Activated CD4-positive, alpha-beta memory T cell treated with anti-CD3 and anti-CD28 coated beads, Interleukin-2, amount 10 ng/mL, durations not matched to agents 7 days and 5 days (primary cell): ENCODE measurements around the gene GNG8. TPM values are rescaled to one million over a fixed set of nuclear protein-coding genes. Genes with fewer than 3 reads are reported as not detected.
A peak's percentile ranks its signal among the peaks of the same experiment; 100 is the strongest.

Experiments
- CTCF ChIA-PET: fragments of 350-600 bp; sonication (Branson Sonifier 250); formaldehyde crosslinking; loops from one replicate; lab custom pipeline; 2021; ENCODE audit warnings: antibody characterized with exemption, inconsistent platforms; lab: Charles Lee
- POLR2A ChIA-PET: fragments of 350-600 bp; sonication (Branson Sonifier 250); formaldehyde crosslinking; loops from one replicate; lab custom pipeline; 2021; ENCODE audit warnings: antibody characterized with exemption; lab: Charles Lee
- DNase-seq: peaks from one replicate; pipeline ENCODE4 v3.0.0-alpha.2; 2020
- H3K27ac Mint-ChIP-seq: one replicate; pipeline ENCODE4 v1.8.0; 2021; ENCODE audit warnings: mild to moderate bottlenecking, mixed read lengths
- H3K27me3 Mint-ChIP-seq: one replicate; pipeline ENCODE4 v1.8.0; 2021; ENCODE audit warnings: mixed read lengths
- H3K36me3 Mint-ChIP-seq: one replicate; pipeline ENCODE4 v1.8.0; 2021; ENCODE audit warnings: low read depth, mixed read lengths
- H3K4me1 Mint-ChIP-seq: one replicate; pipeline ENCODE4 v1.8.0; 2021; ENCODE audit warnings: mixed read lengths
- H3K4me3 Mint-ChIP-seq: one replicate; pipeline ENCODE4 v1.8.0; 2021; ENCODE audit warnings: mild to moderate bottlenecking, mixed read lengths
- H3K9me3 Mint-ChIP-seq: one replicate; pipeline ENCODE4 v1.8.0; 2021; ENCODE audit warnings: mixed read lengths
- total RNA-seq, 2 experiments: library from RNA; stranded (reverse); gene quantifications; one replicate each; pipeline ENCODE4 v1.2.3, GENCODE V29; 2021

GNG8 gene
- total RNA-seq, 2 experiments from 2014 or later = 3.1 to 3.4 TPM

GRCh38 chr19:46606019-46606418 is 30.0 kb downstream of the GNG8 start:
- ChIA-PET POLR2A (interaction anchor here (1.2 to 1.3 kb wide), 2 partner anchors 11 to 83 kb away, joined by 3 read pairs; no protein-coding TSS in a partner anchor), CTCF (interaction anchor here (1.6 kb wide), 1 partner anchor 56 kb away, joined by 5 read pairs; no protein-coding TSS in a partner anchor)
- Mint-ChIP-seq H3K4me1 (peaks cover 64% of the 10 kb centered on the region), H3K36me3 (peaks cover 77% of the 10 kb centered on the region), H3K27me3 (no peaks in the 10 kb centered on the region), H3K27ac (no peak overlapping the region), H3K4me3 (no peak overlapping the region), H3K9me3 (no peaks in the 10 kb centered on the region)
- peak; percentile 14 for DNase-seq

GRCh38 chr19:46605356-46605821 is 30.6 kb downstream of the GNG8 start:
- DNase-seq = peak; percentile 12
- ChIA-PET POLR2A (interaction anchor here (1.3 kb wide), 1 partner anchor 83 kb away, joined by 3 read pairs; no protein-coding TSS in a partner anchor), CTCF (interaction anchor here (1.6 kb wide), 1 partner anchor 57 kb away, joined by 5 read pairs; no protein-coding TSS in a partner anchor)
- H3K4me1 Mint-ChIP-seq = peaks cover 58% of the 10 kb centered on the region
- H3K4me3 Mint-ChIP-seq = no peak overlapping the region
- H3K36me3 Mint-ChIP-seq = peaks cover 74% of the 10 kb centered on the region
- no peak overlapping the region for H3K27ac Mint-ChIP-seq
- no peaks in the 10 kb centered on the region for H3K9me3 Mint-ChIP-seq
- no peaks in the 10 kb centered on the region for H3K27me3 Mint-ChIP-seq

- Mint-ChIP-seq H3K27me3 (no peaks in the 10 kb centered on the region), H3K27ac (no peak overlapping the region), H3K9me3 (peaks cover under 1% of the 10 kb centered on the region), H3K4me3 (no peak overlapping the region), H3K4me1 (peaks cover 59% of the 10 kb centered on the region), H3K36me3 (peaks cover 71% of the 10 kb centered on the region)
- DNase-seq = peak; percentile 1
- CTCF ChIA-PET = no interaction called here
- POLR2A ChIA-PET = interaction anchor here (1.3 kb wide), 1 partner anchor 82 kb away, joined by 3 read pairs; no protein-coding TSS in a partner anchor
Observed at GRCh38 chr19:46604781-46605355, 31.1 kb downstream of the GNG8 start.

GRCh38 chr19:46603752-46604231 is 32.2 kb downstream of the GNG8 start:
- CTCF ChIA-PET = interaction anchor here (7.5 kb wide), 1 partner anchor 10 kb away, joined by 99 read pairs; no protein-coding TSS in a partner anchor
- Mint-ChIP-seq H3K9me3 (peaks cover 7% of the 10 kb centered on the region), H3K27me3 (peaks cover 2% of the 10 kb centered on the region), H3K36me3 (peaks cover 65% of the 10 kb centered on the region), H3K4me3 (peak overlapping the region; percentile 100), H3K27ac (peak overlapping the region; percentile 100), H3K4me1 (peaks cover 52% of the 10 kb centered on the region)
- POLR2A ChIA-PET = interaction anchor here (0.8 to 4.3 kb wide), 4 partner anchors 7 to 140 kb away, joined by 3 to 129 read pairs (median 13); partner anchors contain the start of gene DACT3
- peak; percentile 15 for DNase-seq

GRCh38 chr19:46603195-46603637 is 32.8 kb downstream of the GNG8 start:
- H3K36me3 Mint-ChIP-seq = peaks cover 66% of the 10 kb centered on the region
- peaks cover 7% of the 10 kb centered on the region for H3K27me3 Mint-ChIP-seq
- ChIA-PET CTCF (interaction anchor here (7.5 kb wide), 1 partner anchor 11 kb away, joined by 99 read pairs; no protein-coding TSS in a partner anchor), POLR2A (interaction anchor here (0.8 to 4.3 kb wide), 6 partner anchors 8 to 181 kb away, joined by 3 to 129 read pairs (median 9); partner anchors contain the start of gene DACT3)
- peaks cover 52% of the 10 kb centered on the region for H3K4me1 Mint-ChIP-seq
- H3K27ac Mint-ChIP-seq = peak overlapping the region; percentile 100
- H3K4me3 Mint-ChIP-seq = peak overlapping the region; percentile 100
- DNase-seq = no peak
- H3K9me3 Mint-ChIP-seq = peaks cover 13% of the 10 kb centered on the region

- Mint-ChIP-seq H3K27me3 (peaks cover 11% of the 10 kb centered on the region), H3K9me3 (peaks cover 16% of the 10 kb centered on the region), H3K27ac (peak overlapping the region; percentile 100), H3K36me3 (peaks cover 66% of the 10 kb centered on the region), H3K4me3 (peak overlapping the region; percentile 100), H3K4me1 (peaks cover 48% of the 10 kb centered on the region)
- peak; percentile 54 for DNase-seq
- ChIA-PET CTCF (interaction anchor here (0.6 to 7.5 kb wide), 3 partner anchors 8 to 59 kb away, joined by 3 to 99 read pairs (median 22); partner anchors contain the start of gene DACT3), POLR2A (interaction anchor here (0.8 to 4.3 kb wide), 18 partner anchors 8 to 506 kb away, joined by 3 to 129 read pairs (median 8); partner anchors contain the start of genes DACT3 and SLC1A5)
Observed at GRCh38 chr19:46602392-46603194, 33.4 kb downstream of the GNG8 start.

GRCh38 chr19:46601318-46602224 is 34.4 kb downstream of the GNG8 start, which contains the start of gene CALM3:
CALM3 (plus strand) TSS chr19:46601330; CDS start chr19:46601435, 105 bp downstream.
- H3K36me3 Mint-ChIP-seq = peaks cover 56% of the 10 kb centered on the region
- H3K27ac Mint-ChIP-seq = peak within 1 kb of the TSS; percentile 100
- H3K4me3 Mint-ChIP-seq = peak within 1 kb of the TSS; percentile 100
- no peak for DNase-seq
- H3K9me3 Mint-ChIP-seq = peaks cover 16% of the 10 kb centered on the region
- H3K4me1 Mint-ChIP-seq = peaks cover 45% of the 10 kb centered on the region
- CTCF ChIA-PET = interaction anchor here (0.6 to 7.5 kb wide), 9 partner anchors 9 to 149 kb away, joined by 3 to 99 read pairs (median 4); partner anchors contain the start of gene DACT3
- H3K27me3 Mint-ChIP-seq = peaks cover 12% of the 10 kb centered on the region
- POLR2A ChIA-PET = interaction anchor here (0.7 to 4.3 kb wide), 30 partner anchors 8 to 1007 kb away, joined by 3 to 129 read pairs (median 5); partner anchors contain the start of genes BICRA, DACT3, FKRP and FOXA3

GRCh38 chr19:46600384-46601317 is 35.4 kb downstream of the GNG8 start:
- peaks cover 38% of the 10 kb centered on the region for H3K4me1 Mint-ChIP-seq
- H3K27ac Mint-ChIP-seq = peak overlapping the region; percentile 100
- POLR2A ChIA-PET = interaction anchor here (0.7 to 4.3 kb wide), 31 partner anchors 8 to 1008 kb away, joined by 3 to 129 read pairs (median 5); partner anchors contain the start of genes BICRA, DACT3, FKRP and FOXA3
- peaks cover 16% of the 10 kb centered on the region for H3K9me3 Mint-ChIP-seq
- DNase-seq = peak; percentile 97
- peak overlapping the region; percentile 100 for H3K4me3 Mint-ChIP-seq
- CTCF ChIA-PET = interaction anchor here (0.9 to 7.5 kb wide), 11 partner anchors 13 to 150 kb away, joined by 3 to 99 read pairs (median 4); partner anchors contain the start of gene DACT3
- peaks cover 12% of the 10 kb centered on the region for H3K27me3 Mint-ChIP-seq
- H3K36me3 Mint-ChIP-seq = peaks cover 48% of the 10 kb centered on the region

- ChIA-PET POLR2A (interaction anchor here (0.7 to 4.3 kb wide), 16 partner anchors 8 to 531 kb away, joined by 3 to 129 read pairs (median 8); partner anchors contain the start of genes DACT3 and SAE1), CTCF (interaction anchor here (0.8 to 7.5 kb wide), 10 partner anchors 14 to 76 kb away, joined by 3 to 99 read pairs (median 4); partner anchors contain the start of gene DACT3)
- H3K9me3 Mint-ChIP-seq = peaks cover 16% of the 10 kb centered on the region
- peak overlapping the region; percentile 100 for H3K4me3 Mint-ChIP-seq
- peaks cover 12% of the 10 kb centered on the region for H3K27me3 Mint-ChIP-seq
- DNase-seq = no peak
- peaks cover 34% of the 10 kb centered on the region for H3K4me1 Mint-ChIP-seq
- H3K36me3 Mint-ChIP-seq = peaks cover 40% of the 10 kb centered on the region
- peak overlapping the region; percentile 100 for H3K27ac Mint-ChIP-seq
Observed at GRCh38 chr19:46599716-46600373, 36.2 kb downstream of the GNG8 start.
